K562 (cell line): Measurements from ENCODE around the gene FETUB. TPM values are rescaled to one million over a fixed set of nuclear protein-coding genes. Genes with fewer than 3 reads are reported as not detected.

ENCODE experiments used
- ARID2 ChIP-seq: fragments of 450-650 bp; IDR thresholded peaks from 2 replicates; pipeline ENCODE4 v1.6.1; 2017; ENCODE audit warnings: antibody characterized with exemption, mild to moderate bottlenecking
- ELF2 ChIP-seq: fragments of 250-450 bp; sonication (Bioruptor Pico); IDR thresholded peaks from 2 replicates; pipeline ENCODE4 v1.5.0; 2021; ENCODE audit warnings: mild to moderate bottlenecking
- HINFP ChIP-seq: fragments of 450-650 bp; conservative IDR thresholded peaks from 2 replicates; pipeline ENCODE4 v1.6.1; 2016; ENCODE audit warnings: missing genetic modification characterization, low read depth, mild to moderate bottlenecking, control low read depth, missing compliant biosample characterization
- LEF1 ChIP-seq: fragments of 450-650 bp; IDR thresholded peaks from 2 replicates; pipeline ENCODE4 v1.6.1; 2016; ENCODE audit warnings: mild to moderate bottlenecking
- NFRKB ChIP-seq: fragments of 450-650 bp; IDR thresholded peaks from 2 replicates; pipeline ENCODE4 v1.6.1; 2016; ENCODE audit warnings: low read depth
- NR2C1 ChIP-seq, 2 experiments: fragments of 450-650 bp; IDR thresholded peaks; 2 replicates each; pipeline ENCODE4 v1.6.1; 2017; ENCODE audit warnings: mild to moderate bottlenecking in 2 of 2, antibody characterized with exemption in 1 of 2, inconsistent platforms in 1 of 2, missing compliant biosample characterization in 1 of 2, missing genetic modification characterization in 1 of 2
- NR2C2 ChIP-seq, 2 experiments: fragments of 200-800 bp in 1 of 2; sonication (Bioruptor generic) in 1 of 2; sonication (generic) in 1 of 2; formaldehyde crosslinking in 1 of 2; IDR thresholded peaks; 2 replicates each; pipeline versions ENCODE4 v1.6.1 to v1.8.0; 2016 to 2022; ENCODE audit warnings: mild to moderate bottlenecking in 1 of 2, missing compliant biosample characterization in 1 of 2, missing genetic modification characterization in 1 of 2, missing genetic modification reagents in 1 of 2
- NR4A1 ChIP-seq, 2 experiments: fragments of 250-450 bp in 1 of 2; fragments of 450-650 bp in 1 of 2; sonication (Bioruptor Pico) in 1 of 2; IDR thresholded peaks; 2 replicates each; pipeline versions ENCODE4 v1.4.0 to v1.6.1; 2016 to 2020; ENCODE audit warnings: mild to moderate bottlenecking in 2 of 2, missing compliant biosample characterization in 1 of 2, missing genetic modification characterization in 1 of 2, moderate library complexity in 1 of 2
- PHTF2 ChIP-seq: fragments of 250-450 bp; sonication (Bioruptor Pico); IDR thresholded peaks from 2 replicates; pipeline ENCODE4 v1.5.0; 2021; ENCODE audit warnings: mild to moderate bottlenecking
- PTTG1 ChIP-seq: fragments of 450-650 bp; IDR thresholded peaks from 2 replicates; pipeline ENCODE4 v1.6.1; 2016; ENCODE audit warnings: low read depth, mild to moderate bottlenecking, missing genetic modification characterization, missing compliant biosample characterization
- PYGO2 ChIP-seq: fragments of 450-650 bp; IDR thresholded peaks from 2 replicates; pipeline ENCODE4 v1.6.1; 2016; ENCODE audit warnings: mild to moderate bottlenecking, missing genetic modification characterization, moderate library complexity, missing compliant biosample characterization
- RB1 ChIP-seq: fragments of 450-650 bp; IDR thresholded peaks from 2 replicates; pipeline ENCODE4 v1.6.1; 2017; ENCODE audit warnings: low read depth, mild to moderate bottlenecking
- RHOXF2B ChIP-seq: fragments of 250-450 bp; sonication (Bioruptor Pico); conservative IDR thresholded peaks from 2 replicates; pipeline ENCODE4 v1.5.1; 2021
- SMAD4 ChIP-seq: fragments of 250-450 bp; sonication (Bioruptor Pico); conservative IDR thresholded peaks from 2 replicates; pipeline ENCODE4 v1.8.0; 2021; ENCODE audit warnings: inconsistent platforms, mild to moderate bottlenecking, moderate library complexity
- TAF7 ChIP-seq: fragments of 450-650 bp; IDR thresholded peaks from 2 replicates; pipeline ENCODE4 v1.6.1; 2016; ENCODE audit warnings: missing genetic modification characterization, missing compliant biosample characterization
- ZNF224 ChIP-seq: sonication (generic); formaldehyde crosslinking; IDR thresholded peaks from 2 replicates; pipeline ENCODE4 v1.8.0; 2022; ENCODE audit warnings: mild to moderate bottlenecking, missing genetic modification reagents
- ZNF436 ChIP-seq: fragments of 250-450, 450-650 bp; sonication (Bioruptor Pico); formaldehyde crosslinking; IDR thresholded peaks from 2 replicates; pipeline ENCODE4 v1.7.0; 2020; ENCODE audit warnings: mild to moderate bottlenecking
- polyA plus RNA-seq, 8 experiments: library from polyadenylated mRNA; depleted of rRNA in 4 of 8; stranded (reverse) in 5 of 8; unstranded in 3 of 8; fragments of >200 nt; fragmentation: Nextera tagmentation in 2 of 8; fragmentation: Illumina TruSeq in 1 of 8; extraction: Ambion mirVana in 2 of 8; extraction: Trizol in 1 of 8; gene quantifications; 2 replicates each; pipeline versions ENCODE4 v1.2.1 to v1.2.3, GENCODE V29; 2011 to 2014; ENCODE audit warnings: inconsistent platforms in 1 of 8, missing spikeins in 1 of 8
- total RNA-seq, 7 experiments: library from RNA; depleted of rRNA in 6 of 7; stranded (reverse); fragments of >200 nt in 6 of 7; fragmentation: Illumina TruSeq in 2 of 7; extraction: Trizol in 2 of 7; gene quantifications; 2 replicates each; pipeline versions ENCODE4 v1.2.1 to v1.2.3, GENCODE V29; 2011 to 2021; ENCODE audit warnings: low replicate concordance in 1 of 7
- TF ChIP-seq, protein P1 (sequence below): fragments of 450-650 bp; formaldehyde crosslinking; IDR thresholded peaks from 2 replicates; pipeline ENCODE4 v1.4.0; 2022; ENCODE audit warnings: mild to moderate bottlenecking, moderate library complexity
- TF ChIP-seq, protein P2 (sequence below), 3 experiments: fragments of 200-800 bp in 1 of 3; fragments of 250-450 bp in 1 of 3; fragments of 450-650 bp in 1 of 3; sonication (Bioruptor Pico) in 1 of 3; sonication (Bioruptor generic) in 1 of 3; formaldehyde crosslinking in 1 of 3; IDR thresholded peaks; 2 replicates each; pipeline versions ENCODE4 v1.6.1 to v1.8.0; 2016 to 2022; ENCODE audit warnings: mild to moderate bottlenecking in 2 of 3, missing genetic modification characterization in 2 of 3, missing compliant biosample characterization in 1 of 3, moderate library complexity in 1 of 3
- TF ChIP-seq, protein P3 (sequence below): sonication (generic); formaldehyde crosslinking; IDR thresholded peaks from 2 replicates; pipeline ENCODE4 v1.8.1; 2023; ENCODE audit warnings: mild to moderate bottlenecking, missing genetic modification reagents, moderate library complexity

The FETUB gene
- total and polyA plus RNA-seq, 9 of the 15 experiments (the other 6 are each of a cell fraction or from before 2014, with no cell fraction given) = not detected

- TF ChIP-seq LEF1 (peak; percentile 34; the same call in 1 of the 2 replicates), ZNF224 (CRISPR knock-in tag) (no peak), SMAD4 (CRISPR knock-in tag) (peak; percentile 35; the same call in 1 of the 2 replicates), NFRKB (0 out of 2 replicates have a peak, but pooled peaks have one; percentile 23), RB1 (no peak), PTTG1 (tag) (no peak), ARID2 (no peak), ZNF436 (CRISPR knock-in tag) (no peak), PYGO2 (tag) (0 out of 2 replicates have a peak, but pooled peaks have one; percentile 12), NR2C2 (CRISPR knock-in tag; IDR thresholded peaks at IDR 0.05) (no peak), NR2C2 (tag; IDR thresholded peaks at IDR 0.05) (peak; percentile 77; the same call in 1 of the 2 replicates), NR4A1 (CRISPR knock-in tag; IDR thresholded peaks at IDR 0.05) (no peak), NR4A1 (tag; IDR thresholded peaks at IDR 0.05) (0 out of 2 replicates have a peak, but pooled peaks have one; percentile 18), TAF7 (no peak), RHOXF2B (CRISPR knock-in tag) (no peak), PHTF2 (CRISPR knock-in tag) (no peak), NR2C1 (IDR thresholded peaks at IDR 0.05) (peak; percentile 81; the same call in 1 of the 2 replicates), NR2C1 (tag; IDR thresholded peaks at IDR 0.05) (peak; percentile 94), ELF2 (CRISPR knock-in tag) (0 out of 2 replicates have a peak, but pooled peaks have one; percentile 34), HINFP (tag) (0 out of 2 replicates have a peak, but pooled peaks have one; percentile 17)
- TF ChIP-seq, protein P1, sequence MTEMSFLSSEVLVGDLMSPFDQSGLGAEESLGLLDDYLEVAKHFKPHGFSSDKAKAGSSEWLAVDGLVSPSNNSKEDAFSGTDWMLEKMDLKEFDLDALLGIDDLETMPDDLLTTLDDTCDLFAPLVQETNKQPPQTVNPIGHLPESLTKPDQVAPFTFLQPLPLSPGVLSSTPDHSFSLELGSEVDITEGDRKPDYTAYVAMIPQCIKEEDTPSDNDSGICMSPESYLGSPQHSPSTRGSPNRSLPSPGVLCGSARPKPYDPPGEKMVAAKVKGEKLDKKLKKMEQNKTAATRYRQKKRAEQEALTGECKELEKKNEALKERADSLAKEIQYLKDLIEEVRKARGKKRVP = 0 out of 2 replicates have a peak, but pooled peaks have one; percentile 28
- TF ChIP-seq, protein P2, sequence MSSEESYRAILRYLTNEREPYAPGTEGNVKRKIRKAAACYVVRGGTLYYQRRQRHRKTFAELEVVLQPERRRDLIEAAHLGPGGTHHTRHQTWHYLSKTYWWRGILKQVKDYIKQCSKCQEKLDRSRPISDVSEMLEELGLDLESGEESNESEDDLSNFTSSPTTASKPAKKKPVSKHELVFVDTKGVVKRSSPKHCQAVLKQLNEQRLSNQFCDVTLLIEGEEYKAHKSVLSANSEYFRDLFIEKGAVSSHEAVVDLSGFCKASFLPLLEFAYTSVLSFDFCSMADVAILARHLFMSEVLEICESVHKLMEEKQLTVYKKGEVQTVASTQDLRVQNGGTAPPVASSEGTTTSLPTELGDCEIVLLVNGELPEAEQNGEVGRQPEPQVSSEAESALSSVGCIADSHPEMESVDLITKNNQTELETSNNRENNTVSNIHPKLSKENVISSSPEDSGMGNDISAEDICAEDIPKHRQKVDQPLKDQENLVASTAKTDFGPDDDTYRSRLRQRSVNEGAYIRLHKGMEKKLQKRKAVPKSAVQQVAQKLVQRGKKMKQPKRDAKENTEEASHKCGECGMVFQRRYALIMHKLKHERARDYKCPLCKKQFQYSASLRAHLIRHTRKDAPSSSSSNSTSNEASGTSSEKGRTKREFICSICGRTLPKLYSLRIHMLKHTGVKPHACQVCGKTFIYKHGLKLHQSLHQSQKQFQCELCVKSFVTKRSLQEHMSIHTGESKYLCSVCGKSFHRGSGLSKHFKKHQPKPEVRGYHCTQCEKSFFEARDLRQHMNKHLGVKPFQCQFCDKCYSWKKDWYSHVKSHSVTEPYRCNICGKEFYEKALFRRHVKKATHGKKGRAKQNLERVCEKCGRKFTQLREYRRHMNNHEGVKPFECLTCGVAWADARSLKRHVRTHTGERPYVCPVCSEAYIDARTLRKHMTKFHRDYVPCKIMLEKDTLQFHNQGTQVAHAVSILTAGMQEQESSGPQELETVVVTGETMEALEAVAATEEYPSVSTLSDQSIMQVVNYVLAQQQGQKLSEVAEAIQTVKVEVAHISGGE (CRISPR knock-in tag; IDR thresholded peaks at IDR 0.05) = no peak
- TF ChIP-seq, protein P3, sequence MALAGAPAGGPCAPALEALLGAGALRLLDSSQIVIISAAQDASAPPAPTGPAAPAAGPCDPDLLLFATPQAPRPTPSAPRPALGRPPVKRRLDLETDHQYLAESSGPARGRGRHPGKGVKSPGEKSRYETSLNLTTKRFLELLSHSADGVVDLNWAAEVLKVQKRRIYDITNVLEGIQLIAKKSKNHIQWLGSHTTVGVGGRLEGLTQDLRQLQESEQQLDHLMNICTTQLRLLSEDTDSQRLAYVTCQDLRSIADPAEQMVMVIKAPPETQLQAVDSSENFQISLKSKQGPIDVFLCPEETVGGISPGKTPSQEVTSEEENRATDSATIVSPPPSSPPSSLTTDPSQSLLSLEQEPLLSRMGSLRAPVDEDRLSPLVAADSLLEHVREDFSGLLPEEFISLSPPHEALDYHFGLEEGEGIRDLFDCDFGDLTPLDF (CRISPR knock-in tag) = no peak
Observed at GRCh38 chr3:186599142-186599784, 40.9 kb upstream of the FETUB start (continued).
